Hepatocyte (in vitro differentiated cells): ENCODE data around the gene CLASP2.

Experiments
- CTCF ChIP-seq: fragments of 200-600 bp; sonication (generic); IDR thresholded peaks from 2 replicates; pipeline ENCODE4 v1.5.1; 2016; ENCODE audit warnings: antibody characterized with exemption, mild to moderate bottlenecking; ENCODE audit not compliant: poor library complexity
- EZH2 ChIP-seq: fragments of 200-600 bp; sonication (generic); IDR thresholded peaks from 2 replicates; pipeline ENCODE4 v1.6.1; 2016; ENCODE audit warnings: antibody characterized with exemption, mild to moderate bottlenecking, borderline replicate concordance

- no peak for TF ChIP-seq CTCF
- TF ChIP-seq EZH2: no peak
These were observed 49.4 kb downstream of the CLASP2 start for GRCh38 chr3:33668618-33669017.
